ENCODE results near the gene KCNIP4. TPM values are rescaled to one million over a fixed set of nuclear protein-coding genes. Genes with fewer than 3 reads are reported as not detected.
A peak's percentile ranks its signal among the peaks of the same experiment; 100 is the strongest.

KCNIP4 gene
- total RNA-seq, 6 experiments from 2014 or later, result not detected

- ATAC-seq (no peak), DNase-seq (no peak)
- 78% methylated on average over 3 of the region's 3 CpGs for WGBS (ENCODE audit: insufficient coverage, low coverage, low lambda C conversion rate, missing lambda C conversion rate)
- intact Hi-C loops (cut with DNase I), result no loop called here
- TF ChIP-seq POLR2A (IDR thresholded peaks at IDR 0.05) (no peak), CTCF (IDR thresholded peaks at IDR 0.05) (no peak)
- Histone ChIP-seq H3K27ac (no peak overlapping the region), H3K36me3 (no peaks in the 10 kb centered on the region), H3K27me3 (no peaks in the 10 kb centered on the region), H3K4me1 (no peaks in the 10 kb centered on the region), H3K9me3 (no peaks in the 10 kb centered on the region), H3K4me3 (no peak overlapping the region)
These were observed 426.3 kb downstream of the KCNIP4 start for GRCh38 chr4:21522296-21522695.

- DNase-seq (no peak), ATAC-seq (no peak)
- Histone ChIP-seq H3K27me3 (no peaks in the 10 kb centered on the region), H3K27ac (no peak overlapping the region), H3K9me3 (no peaks in the 10 kb centered on the region), H3K36me3 (no peaks in the 10 kb centered on the region), H3K4me1 (no peaks in the 10 kb centered on the region), H3K4me3 (no peak overlapping the region)
- no peak for TF ChIP-seq CTCF (IDR thresholded peaks at IDR 0.05)
- no peak for TF ChIP-seq POLR2A (IDR thresholded peaks at IDR 0.05)
- intact Hi-C loops (cut with DNase I), result no loop called here
- 42% methylated on average over 5 of the region's 5 CpGs for WGBS (ENCODE audit: insufficient coverage, low coverage, low lambda C conversion rate, missing lambda C conversion rate)
These were observed 431.3 kb downstream of the KCNIP4 start for GRCh38 chr4:21517126-21517859.

GRCh38 chr4:21514022-21514694, 434.4 kb downstream of the KCNIP4 start:
- H3K27ac ChIP-seq, result no peak overlapping the region
- intact Hi-C loops (cut with DNase I), result no loop called here
- no peaks in the 10 kb centered on the region for H3K27me3 ChIP-seq
- H3K9me3 ChIP-seq, result no peaks in the 10 kb centered on the region
- H3K36me3 ChIP-seq, result no peaks in the 10 kb centered on the region
- ATAC-seq, result no peak
- H3K4me1 ChIP-seq, result no peaks in the 10 kb centered on the region
- H3K4me3 ChIP-seq, result no peak overlapping the region
- TF ChIP-seq CTCF (IDR thresholded peaks at IDR 0.05) (no peak), POLR2A (IDR thresholded peaks at IDR 0.05) (no peak)
- 28% methylated on average over 4 of the region's 4 CpGs for WGBS (ENCODE audit: insufficient coverage, low coverage, low lambda C conversion rate, missing lambda C conversion rate)
- DNase-seq, result no peak

GRCh38 chr4:21512353-21512752, 436.2 kb downstream of the KCNIP4 start:
- Histone ChIP-seq H3K36me3 (no peaks in the 10 kb centered on the region), H3K4me3 (no peak overlapping the region), H3K27me3 (no peaks in the 10 kb centered on the region), H3K27ac (no peak overlapping the region), H3K4me1 (no peaks in the 10 kb centered on the region), H3K9me3 (no peaks in the 10 kb centered on the region)
- peak in 3 of 4 donors; percentile 44 to 46 (median 45) for ATAC-seq
- intact Hi-C loops (cut with DNase I), result no loop called here
- 82% methylated on average over 1 of the region's 1 CpG for WGBS (ENCODE audit: insufficient coverage, low coverage, low lambda C conversion rate, missing lambda C conversion rate)
- no peak for DNase-seq
- TF ChIP-seq CTCF (IDR thresholded peaks at IDR 0.05) (peak; percentile 11 to 28 (median 19)), POLR2A (IDR thresholded peaks at IDR 0.05) (no peak)
